PC-3 (cell line): ENCODE measurements around the gene PDZD2.

Source experiments
- CTCF ChIP-seq: fragments of 300-600 bp; sonication (generic); conservative IDR thresholded peaks from 2 replicates; pipeline ENCODE4 v1.5.1; 2017; ENCODE audit warnings: antibody characterized with exemption, low read depth, mild to moderate bottlenecking, low read length
- EZH2 ChIP-seq: fragments of 300-600 bp; sonication (generic); IDR thresholded peaks from one replicate; pipeline ENCODE4 v1.6.1; 2017; ENCODE audit warnings: antibody characterized with exemption, mild to moderate bottlenecking, low read length; ENCODE audit not compliant: unreplicated experiment

- no peak for TF ChIP-seq EZH2
- TF ChIP-seq CTCF: no peak
These were observed 356.1 kb downstream of the PDZD2 start for GRCh38 chr5:31995006-31995405.
